HEK293T (cell line): ENCODE measurements around the gene HOXB4.
A peak's percentile ranks its signal among the peaks of the same experiment; 100 is the strongest.

Source experiments
- CTCF ChIA-PET: fragments of 350-600 bp; formaldehyde crosslinking; extraction: SDS; loops from one replicate; lab custom pipeline; 2021; ENCODE audit warnings: antibody characterized with exemption, inconsistent platforms; lab: Yijun Ruan, JAX
- POLR2A ChIA-PET: fragments of 350-600 bp; formaldehyde crosslinking; extraction: SDS; loops from one replicate; lab custom pipeline; 2020; ENCODE audit warnings: antibody characterized with exemption, inconsistent platforms; lab: Yijun Ruan, JAX
- DNase-seq: peaks from one replicate; pipeline ENCODE4 v3.0.0; 2012; ENCODE audit warnings: mixed read lengths; ENCODE audit errors: extremely low spot score
- ARNT ChIP-seq: fragments of 450-650 bp; IDR thresholded peaks from 2 replicates; pipeline ENCODE4 v1.6.1; 2017; ENCODE audit warnings: mild to moderate bottlenecking
- BHLHE40 ChIP-seq: fragments of 450-650 bp; IDR thresholded peaks from 2 replicates; pipeline ENCODE4 v1.6.1; 2016; ENCODE audit warnings: mild to moderate bottlenecking, moderate library complexity, borderline replicate concordance
- CTBP1 ChIP-seq: fragments of 450-650 bp; IDR thresholded peaks from 2 replicates; pipeline ENCODE4 v1.6.1; 2016; ENCODE audit warnings: borderline replicate concordance
- ELF4 ChIP-seq: fragments of 450-650 bp; IDR thresholded peaks from 2 replicates; pipeline ENCODE4 v1.6.1; 2017; ENCODE audit warnings: antibody characterized with exemption
- FOXA1 ChIP-seq: fragments of 450-650 bp; IDR thresholded peaks from 2 replicates; pipeline ENCODE4 v1.6.1; 2016; ENCODE audit warnings: mild to moderate bottlenecking
- FOXK2 ChIP-seq: fragments of 450-650 bp; IDR thresholded peaks from 2 replicates; pipeline ENCODE4 v1.6.1; 2016; ENCODE audit warnings: mild to moderate bottlenecking
- FOXM1 ChIP-seq: fragments of 450-650 bp; IDR thresholded peaks from 2 replicates; pipeline ENCODE4 v1.6.1; 2017; ENCODE audit warnings: mild to moderate bottlenecking, borderline replicate concordance
- HDGF ChIP-seq: fragments of 450-650 bp; IDR thresholded peaks from 2 replicates; pipeline ENCODE4 v1.6.1; 2017; ENCODE audit warnings: antibody characterized with exemption, borderline replicate concordance
- L3MBTL2 ChIP-seq: fragments of 450-650 bp; conservative IDR thresholded peaks from 2 replicates; pipeline ENCODE4 v1.6.1; 2016; ENCODE audit warnings: mild to moderate bottlenecking
- LEF1 ChIP-seq: fragments of 450-650 bp; IDR thresholded peaks from 2 replicates; pipeline ENCODE4 v1.6.1; 2017; ENCODE audit warnings: mild to moderate bottlenecking, borderline replicate concordance
- NFRKB ChIP-seq: fragments of 450-650 bp; IDR thresholded peaks from 2 replicates; pipeline ENCODE4 v1.6.1; 2016; ENCODE audit warnings: mild to moderate bottlenecking, moderate library complexity
- PKNOX1 ChIP-seq: fragments of 450-650 bp; IDR thresholded peaks from 2 replicates; pipeline ENCODE4 v1.6.1; 2016
- SP1 ChIP-seq: fragments of 450-650 bp; IDR thresholded peaks from 2 replicates; pipeline ENCODE4 v1.6.1; 2017
- SUZ12 ChIP-seq: fragments of 450-650 bp; IDR thresholded peaks from 2 replicates; pipeline ENCODE4 v1.6.1; 2016; ENCODE audit warnings: mild to moderate bottlenecking
- TARDBP ChIP-seq: fragments of 450-650 bp; IDR thresholded peaks from 2 replicates; pipeline ENCODE4 v1.6.1; 2016
- ZNF384 ChIP-seq: fragments of 450-650 bp; IDR thresholded peaks from 2 replicates; pipeline ENCODE4 v1.6.1; 2016

Gene HOXB4

DNA sequence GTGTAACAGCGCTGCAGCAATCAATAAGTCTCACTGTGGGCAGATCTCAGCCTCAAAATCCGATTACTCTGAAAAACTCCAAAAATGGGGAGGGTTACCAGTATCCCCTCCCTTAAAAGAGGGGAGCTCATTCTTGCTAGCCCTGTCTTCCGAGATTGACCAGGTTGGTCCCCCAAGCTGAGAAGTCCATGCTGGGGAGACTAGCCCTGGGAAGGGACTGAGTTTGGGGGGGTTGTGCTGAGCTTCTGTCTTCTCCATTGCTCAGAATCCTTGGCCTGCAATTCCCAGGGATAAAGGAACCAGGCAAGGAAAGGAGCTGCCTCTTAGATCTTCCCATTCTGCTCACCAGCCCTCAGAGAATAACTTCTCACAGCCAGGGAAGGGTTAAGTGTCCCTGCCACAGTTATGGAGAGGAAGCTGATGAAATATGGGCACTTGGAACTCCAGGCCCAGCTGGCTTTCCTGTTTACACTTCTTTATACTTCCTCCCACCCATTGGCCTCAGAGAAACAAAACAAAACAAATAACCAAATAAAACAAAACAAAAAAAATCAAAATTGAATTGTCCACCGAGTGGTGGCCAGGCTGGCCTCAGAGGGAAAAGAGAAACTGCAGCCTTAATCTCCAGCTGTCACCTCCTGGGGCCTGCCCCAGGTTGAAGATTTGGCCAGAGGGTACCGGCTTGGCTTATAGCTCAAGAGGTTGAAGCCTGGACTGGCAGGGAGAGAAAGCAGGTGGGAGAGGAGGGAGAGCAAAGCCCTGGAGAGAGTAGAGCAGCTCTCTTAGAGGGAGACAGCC, 9.3 kb upstream of the HOXB4 start:
- DNase-seq = no peak
- ChIA-PET POLR2A (interaction anchor here (0.7 to 5.9 kb wide), 15 partner anchors 10 to 251 kb away, joined by 3 to 25 read pairs (median 5); partner anchors contain the start of genes HOXB4 and HOXB7), CTCF (interaction anchor here (0.6 to 2.2 kb wide), 17 partner anchors 13 to 440 kb away, joined by 3 to 9 read pairs (median 4); partner anchors contain the start of gene HOXB8)
- TF ChIP-seq PKNOX1 (peak; percentile 96), SP1 (no peak), FOXK2 (no peak), TARDBP (no peak), ZNF384 (no peak), CTBP1 (peak; percentile 59; the same call in 1 of the 2 replicates)

DNA sequence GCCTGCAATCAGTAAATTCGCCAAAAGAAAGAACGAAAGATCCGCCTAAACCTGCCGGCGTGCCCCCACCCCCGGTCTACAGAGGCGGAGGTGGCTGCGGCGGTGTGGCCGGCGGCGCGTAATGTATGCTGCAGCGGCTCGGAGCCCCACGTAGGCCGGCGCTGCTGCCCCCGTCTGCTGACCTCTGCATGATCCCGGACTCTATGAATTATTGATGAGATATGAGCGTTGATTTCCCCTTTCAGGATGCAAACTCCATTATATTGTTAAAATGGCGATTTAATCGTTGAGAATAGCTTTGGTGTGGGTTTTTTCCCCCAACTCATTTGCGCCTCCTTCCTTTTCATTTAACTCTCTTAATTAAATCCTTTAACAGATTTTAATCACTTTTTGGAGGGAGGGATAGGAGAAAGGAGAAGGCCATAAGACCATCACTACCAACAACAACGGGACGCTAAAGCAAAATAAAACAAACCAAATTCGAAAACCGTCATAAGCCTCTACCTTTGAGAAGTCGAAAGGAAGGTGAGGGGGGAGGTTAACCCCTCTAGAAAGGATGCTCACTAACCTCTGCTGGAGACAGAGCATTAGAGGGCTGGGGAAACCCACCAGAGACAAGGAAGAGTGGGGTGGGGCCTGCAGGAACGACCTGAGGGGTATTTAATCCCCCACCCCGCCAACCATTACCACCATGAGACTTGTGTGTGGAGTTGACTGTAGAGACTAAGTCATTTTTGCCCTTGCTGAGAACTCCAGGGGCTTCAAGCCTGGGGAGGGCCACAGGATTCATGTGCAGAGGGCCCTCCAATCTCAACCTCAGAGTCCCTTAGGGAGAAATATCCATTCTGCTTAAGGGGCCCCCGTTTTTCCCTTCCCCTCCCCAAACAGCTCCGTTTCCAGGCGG, 8.5 kb upstream of the HOXB4 start:
- DNase-seq = no peak
- TF ChIP-seq SP1 (no peak), TARDBP (no peak), FOXA1 (no peak)
- ChIA-PET CTCF (interaction anchor here (0.6 to 2.2 kb wide), 8 partner anchors 14 to 251 kb away, joined by 3 to 9 read pairs (median 6); no protein-coding TSS in a partner anchor), POLR2A (interaction anchor here (0.7 to 5.9 kb wide), 11 partner anchors 13 to 250 kb away, joined by 3 to 25 read pairs (median 5); partner anchors contain the start of gene HOXB7)

DNA sequence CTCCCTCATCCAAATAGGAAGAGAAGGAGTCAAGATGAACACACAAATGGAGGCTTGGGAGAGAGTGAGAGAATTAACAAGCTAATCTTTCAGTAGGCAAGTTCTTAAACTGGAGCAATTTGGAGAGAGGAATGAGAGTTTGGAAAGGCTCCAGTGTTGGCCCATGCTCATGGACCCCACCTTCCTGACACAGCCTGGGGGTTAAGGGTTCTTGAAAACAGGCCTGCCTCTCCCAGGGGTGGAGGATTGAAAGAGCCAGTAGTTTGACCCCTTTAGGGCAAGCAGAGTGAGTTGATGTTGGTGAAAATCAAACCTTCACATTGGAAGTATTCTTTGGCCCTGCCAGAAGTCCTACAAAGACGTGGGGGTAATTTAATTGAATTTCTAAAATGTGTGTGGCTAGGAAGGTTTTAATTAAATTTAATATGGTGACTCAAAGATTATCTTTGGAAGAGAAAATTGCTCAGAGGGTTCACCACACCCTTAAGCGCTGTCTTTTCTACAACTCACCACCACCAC, 6.1 kb upstream of the HOXB4 start:
- no peak for DNase-seq
- ChIA-PET POLR2A (interaction anchor here (0.9 kb wide), 1 partner anchor 37 kb away, joined by 3 read pairs; no protein-coding TSS in a partner anchor), CTCF (interaction anchor here (0.6 to 0.8 kb wide), 2 partner anchors 83 to 167 kb away, joined by 3 read pairs; no protein-coding TSS in a partner anchor)
- TF ChIP-seq BHLHE40 (no peak), NFRKB (no peak), SUZ12 (no peak), CTBP1 (no peak), FOXM1 (no peak), ELF4 (no peak), LEF1 (no peak), ZNF384 (no peak), PKNOX1 (no peak), SP1 (no peak), L3MBTL2 (no peak), HDGF (no peak), FOXK2 (no peak), ARNT (no peak)

GRCh38 chr17:48583708-48584222, 5.6 kb upstream of the HOXB4 start:
- ChIA-PET POLR2A (interaction anchor here (0.9 kb wide), 1 partner anchor 37 kb away, joined by 3 read pairs; no protein-coding TSS in a partner anchor), CTCF (interaction anchor here (0.6 to 0.8 kb wide), 3 partner anchors 82 to 337 kb away, joined by 3 to 5 read pairs (median 3); no protein-coding TSS in a partner anchor)
- TF ChIP-seq HDGF (no peak), BHLHE40 (no peak), FOXA1 (no peak), CTBP1 (no peak), ARNT (no peak), LEF1 (no peak), FOXM1 (no peak), SUZ12 (no peak), FOXK2 (no peak), TARDBP (no peak), ZNF384 (no peak), NFRKB (no peak), ELF4 (no peak)
- no peak for DNase-seq

DNA sequence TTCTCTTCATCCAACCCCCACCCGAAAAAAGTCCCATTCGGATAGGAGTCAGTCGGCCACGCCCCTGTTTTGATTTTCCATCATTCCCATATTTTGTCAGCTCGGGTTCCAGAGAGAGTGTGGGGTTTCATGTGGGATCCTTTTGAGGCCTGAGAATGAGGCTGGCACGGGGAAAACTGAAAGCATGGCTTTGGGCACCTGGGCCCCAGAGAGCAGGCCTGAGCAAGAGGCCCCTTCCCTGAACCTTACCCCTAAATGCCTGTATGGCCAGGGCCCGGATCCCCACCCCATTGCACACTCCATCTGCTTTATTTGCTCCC, 4.6 kb upstream of the HOXB4 start:
- DNase-seq = no peak
- CTCF ChIA-PET = interaction anchor here (1.0 to 1.1 kb wide), 3 partner anchors 91 to 248 kb away, joined by 3 to 4 read pairs (median 3); no protein-coding TSS in a partner anchor
- POLR2A ChIA-PET = interaction anchor here (1.0 to 1.3 kb wide), 2 partner anchors 30 to 36 kb away, joined by 3 to 5 read pairs; no protein-coding TSS in a partner anchor
- TF ChIP-seq HDGF (no peak), SUZ12 (no peak), ZNF384 (no peak), ARNT (no peak), FOXK2 (no peak), CTBP1 (no peak), NFRKB (no peak), TARDBP (no peak), FOXM1 (no peak), BHLHE40 (no peak), ELF4 (no peak), FOXA1 (no peak), L3MBTL2 (no peak), SP1 (no peak), PKNOX1 (no peak), LEF1 (no peak)
